Nephron progenitor cell (in vitro differentiated cells): ENCODE measurements around the gene PRDM16.

Source experiments
- DNase-seq: peaks from one replicate; pipeline ENCODE4 v3.0.0; 2021
- H3K27ac Mint-ChIP-seq: 2 replicates; pipeline ENCODE4 v1.8.0; 2021; ENCODE audit warnings: mild to moderate bottlenecking, moderate library complexity, mixed read lengths
- H3K27me3 Mint-ChIP-seq: 2 replicates; pipeline ENCODE4 v1.8.0; 2021; ENCODE audit warnings: mild to moderate bottlenecking, low read depth, mixed read lengths; ENCODE audit not compliant: poor library complexity
- H3K36me3 Mint-ChIP-seq: 2 replicates; pipeline ENCODE4 v1.8.0; 2021; ENCODE audit warnings: low read depth, mixed read lengths
- H3K4me1 Mint-ChIP-seq: 2 replicates; pipeline ENCODE4 v1.8.0; 2021; ENCODE audit warnings: mixed read lengths
- H3K4me3 Mint-ChIP-seq: 2 replicates; pipeline ENCODE4 v1.8.0; 2021; ENCODE audit warnings: mild to moderate bottlenecking, moderate library complexity, mixed read lengths
- H3K9me3 Mint-ChIP-seq: 2 replicates; pipeline ENCODE4 v1.8.0; 2021; ENCODE audit warnings: mild to moderate bottlenecking, moderate library complexity, mixed read lengths
- CTCF ChIP-seq: fragments of 200-600 bp; sonication (generic); IDR thresholded peaks from 2 replicates; pipeline ENCODE4 v1.5.0; 2021; ENCODE audit warnings: antibody characterized with exemption

PRDM16 gene

DNA sequence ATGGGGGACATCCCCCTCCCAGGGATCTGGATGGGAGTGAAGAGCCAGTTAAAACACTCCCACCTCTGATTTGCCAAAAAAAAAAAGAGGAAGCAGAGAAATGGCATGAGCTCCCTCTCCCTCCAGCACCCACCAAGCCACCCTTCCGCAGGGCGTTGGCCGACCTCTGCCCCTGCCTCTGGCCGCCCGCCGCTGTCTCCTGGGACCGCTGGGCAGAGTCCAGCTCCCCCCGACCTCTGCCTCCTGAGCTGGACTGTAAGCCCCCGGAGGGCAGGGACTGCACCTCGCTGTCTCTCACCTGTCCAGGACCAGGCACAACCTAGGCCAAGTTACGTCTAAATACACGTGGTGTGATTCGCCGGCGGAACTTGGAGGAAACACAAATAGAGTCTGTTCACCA, 174.3 kb downstream of the PRDM16 start:
- Mint-ChIP-seq H3K36me3 (no peaks in the 10 kb centered on the region), H3K4me1 (peaks cover 68% of the 10 kb centered on the region), H3K27ac (no peak overlapping the region), H3K9me3 (peaks cover 13% of the 10 kb centered on the region), H3K4me3 (no peak overlapping the region), H3K27me3 (peaks cover 48% of the 10 kb centered on the region)
- no peak for DNase-seq
- TF ChIP-seq CTCF = no peak

- H3K27me3 Mint-ChIP-seq = peaks cover 49% of the 10 kb centered on the region
- peaks cover 13% of the 10 kb centered on the region for H3K9me3 Mint-ChIP-seq
- no peaks in the 10 kb centered on the region for H3K36me3 Mint-ChIP-seq
- no peak for DNase-seq
- peaks cover 76% of the 10 kb centered on the region for H3K4me1 Mint-ChIP-seq
- H3K27ac Mint-ChIP-seq = no peak overlapping the region
- no peak for TF ChIP-seq CTCF
- no peak overlapping the region for H3K4me3 Mint-ChIP-seq
These were observed 175.3 kb downstream of the PRDM16 start for GRCh38 chr1:3244025-3244926.

- no peak for DNase-seq
- Mint-ChIP-seq H3K4me1 (peaks cover 83% of the 10 kb centered on the region), H3K36me3 (no peaks in the 10 kb centered on the region), H3K27ac (no peak overlapping the region), H3K9me3 (peaks cover 7% of the 10 kb centered on the region), H3K27me3 (peaks cover 48% of the 10 kb centered on the region), H3K4me3 (no peak overlapping the region)
- no peak for TF ChIP-seq CTCF
These were observed 175.9 kb downstream of the PRDM16 start for GRCh38 chr1:3244927-3245315.

GRCh38 chr1:3245344-3245743, 176.3 kb downstream of the PRDM16 start:
- Mint-ChIP-seq H3K27ac (peak overlapping the region; percentile 29), H3K4me1 (peaks cover 80% of the 10 kb centered on the region), H3K4me3 (no peak overlapping the region), H3K9me3 (peaks cover 3% of the 10 kb centered on the region), H3K27me3 (peaks cover 44% of the 10 kb centered on the region), H3K36me3 (no peaks in the 10 kb centered on the region)
- DNase-seq = no peak
- no peak for TF ChIP-seq CTCF

DNA sequence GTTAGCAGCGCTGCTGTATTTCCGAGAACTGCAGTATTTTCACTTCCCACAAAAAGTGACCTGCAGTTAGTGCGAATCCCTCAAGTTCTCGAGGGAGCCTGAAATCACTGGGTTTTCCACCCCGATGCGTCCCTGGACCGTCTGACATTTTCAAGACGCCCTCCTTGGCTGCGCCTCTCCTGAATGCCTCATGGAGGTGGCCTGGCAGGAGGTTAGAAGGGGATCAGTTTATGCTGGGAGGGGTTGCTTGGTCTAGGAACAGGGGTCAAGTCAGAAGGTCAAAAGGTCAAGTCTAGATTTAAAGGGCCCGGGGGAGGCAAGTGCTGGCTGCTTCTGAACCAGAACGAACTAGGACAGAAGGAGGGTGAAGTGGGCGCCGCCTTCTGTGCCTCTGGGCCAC, 176.8 kb downstream of the PRDM16 start:
- peak; percentile 56 for DNase-seq
- no peak overlapping the region for H3K4me3 Mint-ChIP-seq
- TF ChIP-seq CTCF = no peak
- peak overlapping the region; percentile 29 for H3K27ac Mint-ChIP-seq
- H3K36me3 Mint-ChIP-seq = no peaks in the 10 kb centered on the region
- H3K9me3 Mint-ChIP-seq = no peaks in the 10 kb centered on the region
- peaks cover 81% of the 10 kb centered on the region for H3K4me1 Mint-ChIP-seq
- peaks cover 44% of the 10 kb centered on the region for H3K27me3 Mint-ChIP-seq

- no peaks in the 10 kb centered on the region for H3K9me3 Mint-ChIP-seq
- no peak for DNase-seq
- H3K36me3 Mint-ChIP-seq = no peaks in the 10 kb centered on the region
- no peak for TF ChIP-seq CTCF
- no peak overlapping the region for H3K4me3 Mint-ChIP-seq
- peaks cover 46% of the 10 kb centered on the region for H3K27me3 Mint-ChIP-seq
- H3K4me1 Mint-ChIP-seq = peaks cover 81% of the 10 kb centered on the region
- H3K27ac Mint-ChIP-seq = no peak overlapping the region
These were observed 177.2 kb downstream of the PRDM16 start for GRCh38 chr1:3246251-3246650.
